ENCODE measurements around the gene NOA1.

- TF ChIP-seq RAD21 (conservative IDR thresholded peaks at IDR 0.05) (peak; percentile 7), CTCF (IDR thresholded peaks at IDR 0.05; ENCODE audit: poor library complexity, severe bottlenecking) (no peak), EP300 (conservative IDR thresholded peaks at IDR 0.05; ENCODE audit: poor library complexity, severe bottlenecking) (no peak), EZH2 (IDR thresholded peaks at IDR 0.05; ENCODE audit: borderline replicate concordance, insufficient read depth, low read length, poor library complexity, severe bottlenecking) (no peak), POLR2AphosphoS5 (IDR thresholded peaks at IDR 0.05) (no peak), SMC3 (conservative IDR thresholded peaks at IDR 0.05; ENCODE audit: poor library complexity) (no peak), REST (IDR thresholded peaks at IDR 0.05; ENCODE audit: borderline replicate concordance) (no peak)
Measured at GRCh38 chr4:56976283-56976836, 1.0 kb downstream of the NOA1 start.
